Activated T-helper 9 cell treated with anti-CD3 and anti-CD28 coated beads, Interleukin-2, amount 50 U/mL, for 16 hours (primary cell): ENCODE results near the gene ANK3.

ENCODE experiments used
- DNase-seq: peaks from one replicate; pipeline ENCODE4 v3.0.0-alpha.2; 2020; ENCODE audit warnings: low read depth

Gene ANK3

GRCh38 chr10:59976909-59977308, 412.8 kb downstream of the ANK3 start:
- no peak for DNase-seq
